Esophagus squamous epithelium (tissue), 4 donors: ENCODE results near the gene TMEM255B.

ENCODE experiments used
- CTCF ChIP-seq, 6 experiments: fragments of 450-650 bp in 4 of 6; fragments of 200-600 bp in 2 of 6; sonication (generic) in 2 of 6; IDR thresholded peaks; one replicate each; pipeline ENCODE4 v1.5.1; 2016 to 2019; ENCODE audit warnings: antibody characterized with exemption in 6 of 6, mild to moderate bottlenecking in 4 of 6, moderate library complexity in 4 of 6
- POLR2A ChIP-seq, 4 donors: fragments of 450-650 bp; IDR thresholded peaks; one replicate each; pipeline ENCODE4 v1.6.1; 2017; ENCODE audit warnings: antibody characterized with exemption in 4 of 4, mild to moderate bottlenecking in 4 of 4, moderate library complexity in 3 of 4

GRCh38 chr13:113851826-113852535, 93.0 kb downstream of the TMEM255B start:
- TF ChIP-seq CTCF (IDR thresholded peaks at IDR 0.05) (no peak), POLR2A (IDR thresholded peaks at IDR 0.05) (no peak)
